Nephron progenitor cell (in vitro differentiated cells): ENCODE data around the gene ASB1.

Source experiments
- DNase-seq: peaks from one replicate; pipeline ENCODE4 v3.0.0; 2021
- H3K27ac Mint-ChIP-seq: 2 replicates; pipeline ENCODE4 v1.8.0; 2021; ENCODE audit warnings: mild to moderate bottlenecking, moderate library complexity, mixed read lengths
- H3K27me3 Mint-ChIP-seq: 2 replicates; pipeline ENCODE4 v1.8.0; 2021; ENCODE audit warnings: mild to moderate bottlenecking, low read depth, mixed read lengths; ENCODE audit not compliant: poor library complexity
- H3K36me3 Mint-ChIP-seq: 2 replicates; pipeline ENCODE4 v1.8.0; 2021; ENCODE audit warnings: low read depth, mixed read lengths
- H3K4me1 Mint-ChIP-seq: 2 replicates; pipeline ENCODE4 v1.8.0; 2021; ENCODE audit warnings: mixed read lengths
- H3K4me3 Mint-ChIP-seq: 2 replicates; pipeline ENCODE4 v1.8.0; 2021; ENCODE audit warnings: mild to moderate bottlenecking, moderate library complexity, mixed read lengths
- H3K9me3 Mint-ChIP-seq: 2 replicates; pipeline ENCODE4 v1.8.0; 2021; ENCODE audit warnings: mild to moderate bottlenecking, moderate library complexity, mixed read lengths
- TF ChIP-seq, protein P1 (sequence below): fragments of 200-600 bp; sonication (generic); IDR thresholded peaks from 2 replicates; pipeline ENCODE4 v1.5.0; 2021; ENCODE audit warnings: antibody characterized with exemption

The ASB1 gene

DNA sequence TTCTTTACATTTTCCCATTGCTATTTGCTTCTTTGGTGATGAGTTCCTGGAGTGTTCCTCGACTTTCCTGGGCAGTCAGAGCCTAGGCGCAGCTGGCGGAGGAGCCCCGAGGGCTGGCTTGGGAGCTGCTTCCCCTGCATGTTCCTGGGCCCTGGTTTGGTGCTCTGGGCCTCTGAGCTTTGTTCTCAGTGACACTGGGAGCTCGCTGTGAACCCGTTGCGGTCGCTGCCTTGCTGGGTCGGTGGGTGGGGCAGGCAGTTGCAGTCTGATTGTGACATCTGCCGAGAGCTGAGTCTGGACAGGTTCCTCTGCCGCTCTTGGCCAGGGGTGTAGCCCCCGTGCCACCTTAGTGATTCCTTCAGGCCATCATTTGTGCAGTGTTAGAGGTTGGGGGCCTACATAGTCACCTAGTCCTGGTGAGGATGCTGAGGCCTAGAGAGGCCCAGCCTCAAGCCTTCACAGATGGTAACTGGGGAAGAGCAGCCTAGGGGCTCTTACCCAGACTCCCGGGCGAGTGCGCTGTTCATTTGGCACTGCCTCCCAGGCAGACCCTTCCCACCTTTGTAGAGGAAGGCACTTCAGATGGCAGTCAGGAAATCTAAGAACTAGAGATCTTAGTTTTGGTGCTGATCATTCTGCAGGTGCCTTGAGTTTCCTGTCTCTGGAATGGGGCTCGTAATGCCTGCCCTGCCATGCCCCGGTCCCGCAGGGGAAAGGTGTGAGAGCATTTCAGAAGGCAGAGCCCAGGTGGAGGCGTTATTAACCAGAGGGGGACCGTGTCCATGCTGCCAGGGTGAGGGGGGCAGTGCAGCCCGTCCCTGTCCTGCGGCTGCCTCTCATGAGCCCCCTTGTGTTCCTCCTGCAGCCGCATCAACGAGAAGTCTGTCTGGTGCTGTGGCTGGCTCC lies 8.4 kb downstream of the ASB1 start:
- H3K27ac Mint-ChIP-seq = no peak overlapping the region
- H3K4me1 Mint-ChIP-seq = peaks cover 16% of the 10 kb centered on the region
- peaks cover 79% of the 10 kb centered on the region for H3K36me3 Mint-ChIP-seq
- TF ChIP-seq, protein P1, sequence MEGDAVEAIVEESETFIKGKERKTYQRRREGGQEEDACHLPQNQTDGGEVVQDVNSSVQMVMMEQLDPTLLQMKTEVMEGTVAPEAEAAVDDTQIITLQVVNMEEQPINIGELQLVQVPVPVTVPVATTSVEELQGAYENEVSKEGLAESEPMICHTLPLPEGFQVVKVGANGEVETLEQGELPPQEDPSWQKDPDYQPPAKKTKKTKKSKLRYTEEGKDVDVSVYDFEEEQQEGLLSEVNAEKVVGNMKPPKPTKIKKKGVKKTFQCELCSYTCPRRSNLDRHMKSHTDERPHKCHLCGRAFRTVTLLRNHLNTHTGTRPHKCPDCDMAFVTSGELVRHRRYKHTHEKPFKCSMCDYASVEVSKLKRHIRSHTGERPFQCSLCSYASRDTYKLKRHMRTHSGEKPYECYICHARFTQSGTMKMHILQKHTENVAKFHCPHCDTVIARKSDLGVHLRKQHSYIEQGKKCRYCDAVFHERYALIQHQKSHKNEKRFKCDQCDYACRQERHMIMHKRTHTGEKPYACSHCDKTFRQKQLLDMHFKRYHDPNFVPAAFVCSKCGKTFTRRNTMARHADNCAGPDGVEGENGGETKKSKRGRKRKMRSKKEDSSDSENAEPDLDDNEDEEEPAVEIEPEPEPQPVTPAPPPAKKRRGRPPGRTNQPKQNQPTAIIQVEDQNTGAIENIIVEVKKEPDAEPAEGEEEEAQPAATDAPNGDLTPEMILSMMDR = no peak
- no peaks in the 10 kb centered on the region for H3K27me3 Mint-ChIP-seq
- no peak overlapping the region for H3K4me3 Mint-ChIP-seq
- DNase-seq = no peak
- peaks cover 16% of the 10 kb centered on the region for H3K9me3 Mint-ChIP-seq

DNA sequence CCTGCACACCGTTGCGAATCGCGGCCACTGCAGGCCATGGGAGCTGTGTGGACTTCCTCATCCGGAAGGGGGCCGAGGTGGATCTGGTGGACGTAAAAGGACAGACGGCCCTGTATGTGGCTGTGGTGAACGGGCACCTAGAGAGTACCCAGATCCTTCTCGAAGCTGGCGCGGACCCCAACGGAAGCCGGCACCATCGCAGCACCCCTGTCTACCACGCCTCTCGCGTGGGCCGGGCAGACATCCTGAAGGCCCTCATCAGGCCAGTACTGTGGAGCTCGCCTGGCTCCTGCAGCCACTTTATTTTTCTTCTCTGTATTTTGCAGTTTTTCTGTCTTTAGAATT lies 9.0 kb downstream of the ASB1 start:
- Mint-ChIP-seq H3K4me1 (peaks cover 23% of the 10 kb centered on the region), H3K27ac (no peak overlapping the region), H3K9me3 (peaks cover 10% of the 10 kb centered on the region), H3K27me3 (no peaks in the 10 kb centered on the region), H3K36me3 (peaks cover 78% of the 10 kb centered on the region), H3K4me3 (no peak overlapping the region)
- no peak for DNase-seq
- TF ChIP-seq, protein P1 = no peak

DNA sequence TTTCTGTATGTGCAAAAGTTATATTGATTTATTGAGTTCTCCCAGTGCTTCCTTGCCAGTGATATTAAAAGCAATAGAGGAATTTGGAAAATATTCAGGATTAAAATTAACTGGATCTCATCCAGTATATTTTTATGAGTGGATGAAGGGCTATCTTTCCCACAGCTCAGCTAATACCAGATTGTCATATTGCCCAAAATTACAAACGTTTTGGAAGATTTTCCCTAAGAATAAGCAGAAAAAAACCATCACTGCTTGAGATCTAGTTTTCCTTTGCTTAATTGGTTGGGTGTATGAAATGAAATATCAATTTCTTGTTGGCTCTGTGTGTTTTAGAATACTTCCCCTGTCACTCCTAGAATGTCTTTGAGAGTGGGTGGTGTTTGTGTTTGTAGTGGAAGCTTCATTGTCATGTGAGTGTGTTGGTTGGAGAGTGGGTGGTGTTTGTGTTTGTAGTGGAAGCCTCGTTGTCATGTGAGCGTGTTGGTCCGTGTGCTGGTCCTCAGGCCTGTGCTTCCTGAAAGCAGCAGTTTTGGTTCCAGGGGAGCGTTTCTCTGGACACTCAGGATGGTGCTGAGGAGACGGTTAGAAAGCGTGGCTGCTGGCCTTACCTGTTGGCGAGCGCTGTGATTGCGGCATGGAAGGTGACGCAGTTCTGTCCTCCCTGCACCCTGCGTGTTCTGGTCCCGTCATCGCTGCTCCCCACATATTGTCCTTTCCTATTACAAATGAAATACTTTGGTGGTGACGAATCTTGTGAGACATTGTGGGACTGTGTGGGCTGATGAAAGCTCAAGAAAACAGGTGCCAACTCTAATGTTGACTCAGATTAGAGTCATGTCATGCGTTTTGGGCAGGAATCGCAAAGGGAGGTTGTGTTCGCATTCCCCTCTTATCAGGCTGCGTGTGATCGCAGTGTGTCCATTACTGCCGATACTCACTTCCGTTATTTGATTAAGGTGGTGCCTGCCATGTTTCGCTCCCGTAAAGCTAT lies 12.4 kb downstream of the ASB1 start:
- no peak for DNase-seq
- no peaks in the 10 kb centered on the region for H3K27me3 Mint-ChIP-seq
- TF ChIP-seq, protein P1 = no peak
- peak overlapping the region; percentile 59 for H3K27ac Mint-ChIP-seq
- H3K4me1 Mint-ChIP-seq = peaks cover 44% of the 10 kb centered on the region
- no peak overlapping the region for H3K4me3 Mint-ChIP-seq
- no peaks in the 10 kb centered on the region for H3K9me3 Mint-ChIP-seq
- H3K36me3 Mint-ChIP-seq = peaks cover 59% of the 10 kb centered on the region

DNA sequence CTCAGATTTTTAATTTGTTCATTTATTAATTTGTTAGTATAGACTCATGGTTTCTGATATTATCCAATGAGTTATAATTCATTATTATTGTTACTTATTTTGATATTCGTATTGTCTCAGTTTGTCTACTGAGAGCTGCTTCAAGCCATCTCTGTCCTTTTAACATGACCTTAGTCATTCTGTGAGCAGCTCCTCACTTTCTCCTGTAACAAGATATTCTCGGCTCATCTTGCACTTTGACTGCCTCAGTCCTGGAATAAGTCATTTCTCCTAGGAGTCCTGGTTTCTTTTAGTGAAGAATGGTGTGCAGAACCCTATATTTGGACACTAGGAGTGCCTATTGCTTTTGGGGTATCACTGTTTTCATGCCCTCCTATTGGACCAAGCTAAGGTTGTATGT lies 13.2 kb downstream of the ASB1 start:
- Mint-ChIP-seq H3K36me3 (peaks cover 58% of the 10 kb centered on the region), H3K27ac (peak overlapping the region; percentile 59), H3K4me3 (no peak overlapping the region), H3K4me1 (peaks cover 44% of the 10 kb centered on the region), H3K9me3 (no peaks in the 10 kb centered on the region), H3K27me3 (no peaks in the 10 kb centered on the region)
- no peak for DNase-seq
- TF ChIP-seq, protein P1 = no peak

DNA sequence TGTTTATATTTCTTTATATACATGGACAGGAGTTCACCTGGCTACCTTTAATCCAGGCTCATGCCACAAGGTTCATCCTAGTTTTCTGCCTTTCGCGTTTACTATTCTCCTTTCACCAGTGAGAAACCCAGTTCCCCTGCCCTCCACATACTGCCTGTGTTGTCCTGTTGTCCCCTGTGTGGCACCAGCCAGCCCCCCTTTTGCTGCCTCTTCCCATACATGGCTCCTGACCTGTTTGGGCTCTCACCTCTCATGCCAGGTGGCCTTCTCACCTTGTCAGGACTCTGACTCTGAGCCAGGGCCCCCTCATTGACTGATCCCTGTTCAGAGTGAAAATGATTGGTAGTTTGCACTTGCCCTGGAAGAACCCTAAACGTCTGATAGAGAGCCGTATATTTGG lies 13.6 kb downstream of the ASB1 start:
- TF ChIP-seq, protein P1 = no peak
- no peak for DNase-seq
- H3K9me3 Mint-ChIP-seq = no peaks in the 10 kb centered on the region
- peaks cover 44% of the 10 kb centered on the region for H3K4me1 Mint-ChIP-seq
- no peaks in the 10 kb centered on the region for H3K27me3 Mint-ChIP-seq
- H3K27ac Mint-ChIP-seq = peak overlapping the region; percentile 58
- peaks cover 63% of the 10 kb centered on the region for H3K36me3 Mint-ChIP-seq
- H3K4me3 Mint-ChIP-seq = peak overlapping the region; percentile 26
